Motor neuron (in vitro differentiated cells): Measurements from ENCODE around the gene TUBG1. TPM values are rescaled to one million over a fixed set of nuclear protein-coding genes. Genes with fewer than 3 reads are reported as not detected.

ENCODE experiments used
- ATAC-seq, 8 experiments: fragments of 200-7000 bp; cut with Tn5 transposase; replicated peaks in 6 of 8; 2 replicates each; pipeline ENCODE4 v1.8.0; 2021; ENCODE audit warnings: mild to moderate bottlenecking in 8 of 8, moderate library complexity in 8 of 8
- H3K27ac ChIP-seq, 2 donors: fragments of 250-450 bp; sonication (Bioruptor Pico); 2 replicates each; pipeline ENCODE4 v1.9.0; 2021; ENCODE audit warnings: antibody characterized with exemption in 2 of 2, mild to moderate bottlenecking in 2 of 2, moderate library complexity in 1 of 2
- H3K4me1 ChIP-seq, 2 donors: fragments of 250-450 bp; sonication (Bioruptor Pico); replicated peaks in 1 of 2; 2 replicates each; pipeline ENCODE4 v1.6.1; 2021; ENCODE audit warnings: antibody characterized with exemption in 2 of 2, mild to moderate bottlenecking in 2 of 2, moderate library complexity in 1 of 2
- H3K4me3 ChIP-seq, 5 donors: fragments of 250-450 bp; sonication (Bioruptor Pico); 2 replicates each; pipeline ENCODE4 v1.9.0; 2021; ENCODE audit warnings: antibody characterized with exemption in 5 of 5, mild to moderate bottlenecking in 5 of 5, moderate library complexity in 4 of 5
- WGBS, 10 experiments: fragments of 450-650 bp; shearing (Covaris generic); methylation state at CpG; one replicate each; pipeline ENCODE4 v1.0.0; 2022; 5-methylcytosine and 5-hydroxymethylcytosine counted together
- in situ Hi-C, 9 experiments: fragments of 400-800 bp; cut with MboI; loops; one replicate each; pipeline ENCODE4 v1.15.0; 2021; ENCODE audit warnings: low sequenced_read_pairs in 9 of 9, low pct_unique_long_range_greater_than_20kb in 2 of 9; ENCODE audit not compliant: unreplicated experiment in 9 of 9
- total RNA-seq, 8 experiments: library from RNA; unstranded; fragments of 300-600 nt; gene quantifications; 2 replicates each; pipeline versions ENCODE4 v1.2.3 to v1.2.4, GENCODE V29; 2022

The TUBG1 gene
- total RNA-seq: 10 to 100 TPM; 24.7 to 67.7 (median 39.3) TPM

DNA sequence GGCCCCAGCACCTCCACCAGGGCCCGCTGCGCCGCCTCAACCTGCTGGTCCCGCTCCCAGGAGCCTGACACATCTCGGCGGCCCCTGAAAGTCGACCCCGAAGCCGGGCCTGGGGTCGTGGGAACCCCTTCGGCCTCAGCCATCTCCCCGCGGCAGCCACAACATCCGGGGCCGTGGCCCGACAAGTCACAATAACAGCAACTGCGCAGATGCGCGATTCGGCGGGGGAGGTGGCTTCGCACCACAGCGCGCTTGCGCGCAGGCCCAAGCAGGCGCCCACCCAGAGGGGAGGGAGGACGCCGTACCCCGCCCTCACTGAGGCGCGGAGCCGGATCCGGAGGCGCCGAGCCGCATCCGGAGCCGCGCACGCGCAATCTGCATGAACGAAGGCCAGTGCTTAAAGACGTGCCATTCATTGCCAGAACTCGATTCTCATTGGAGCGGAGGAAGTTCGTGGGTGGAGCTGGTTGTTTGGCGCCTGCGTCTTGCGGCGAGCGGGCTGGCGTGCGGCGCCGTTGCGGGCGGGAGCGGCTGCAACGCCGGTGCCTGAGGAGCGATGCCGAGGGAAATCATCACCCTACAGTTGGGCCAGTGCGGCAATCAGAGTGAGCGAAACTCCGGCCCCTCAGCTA, at the start of gene TUBG1, which contains the start of gene RETREG3:
Gene TUBG1 (plus strand): TSS at position 502 of the 632 bp plus-strand sequence. CDS start 55 bp downstream, at position 557.
Gene RETREG3 (minus strand): TSS at position 193 of the 632 bp plus-strand sequence. CDS start 50 bp downstream, at position 143.
- peaks cover 3 to 12% of the 10 kb centered on the region in 2 donors for H3K4me1 ChIP-seq
- WGBS, 10 experiments: 0% methylated on average over 2 to 8 of the region's 66 CpGs; no CpG with 5 or more reads in 7 of the 10 experiments
- peak within 1 kb of the TSS; percentile 86 to 90 for H3K27ac ChIP-seq
- H3K4me3 ChIP-seq: peak within 1 kb of the TSS; percentile 64 to 90 (median 82)
- peak; percentile 83 to 94 (median 91) for ATAC-seq
- in situ Hi-C loops: no loop called here

DNA sequence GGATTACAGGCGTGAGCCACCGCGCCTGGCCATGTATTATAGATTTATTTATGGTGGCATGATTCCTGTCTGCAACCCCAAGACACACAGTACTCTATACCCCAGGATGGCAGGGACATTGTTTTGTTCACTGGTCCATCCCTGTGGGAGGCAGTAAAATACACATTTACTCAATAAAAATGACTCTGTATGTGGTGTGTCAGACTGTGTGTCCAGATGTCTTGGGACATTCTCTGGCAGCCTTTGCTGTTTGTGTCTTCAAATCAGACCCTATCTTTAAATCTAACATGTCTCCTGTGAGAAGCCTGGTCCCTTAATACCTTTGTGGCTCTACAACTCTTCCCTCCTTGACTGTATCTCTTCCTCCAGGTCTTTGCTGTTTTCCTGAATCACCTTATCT, 49.2 kb upstream of the TUBG1 start:
- Histone ChIP-seq H3K4me1 (peaks cover 8 to 11% of the 10 kb centered on the region in 2 donors), H3K4me3 (no peak overlapping the region), H3K27ac (no peak overlapping the region)
- WGBS, 10 experiments: 100% methylated on average over 1 of the region's 3 CpGs; no CpG with 5 or more reads in 9 of the 10 experiments
- in situ Hi-C loops: no loop called here
- no peak for ATAC-seq

DNA sequence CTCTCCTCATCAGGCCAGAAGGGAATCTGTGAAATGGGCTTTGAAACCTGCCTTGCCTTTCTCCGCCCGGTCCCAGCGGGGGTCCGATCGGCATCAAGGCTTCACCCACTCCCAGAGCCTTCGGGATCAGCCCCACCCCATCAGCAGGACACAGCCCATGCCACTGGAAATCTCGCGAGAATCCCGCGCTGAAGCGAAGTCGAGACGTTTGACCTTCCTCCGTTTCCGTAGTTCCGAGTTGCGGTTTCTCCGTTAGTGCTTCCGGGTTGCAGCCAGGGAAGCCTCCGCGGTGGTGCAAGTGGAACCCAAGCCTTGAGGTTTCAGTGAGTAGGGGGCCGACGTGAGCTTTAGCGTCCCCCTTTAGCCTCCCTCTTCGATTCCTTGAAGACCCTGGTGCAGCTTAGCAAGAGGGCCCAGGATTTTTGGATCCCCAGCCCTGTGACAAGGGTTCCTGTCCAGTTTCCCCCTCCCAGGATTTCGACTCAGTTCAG, 47.5 kb upstream of the TUBG1 start, which contains the start of gene COASY:
Gene COASY (plus strand): TSS at position 252 of the 491 bp plus-strand sequence. CDS start 475 bp downstream, outside the sequence.
- H3K4me1 ChIP-seq: peaks cover 10 to 12% of the 10 kb centered on the region in 2 donors
- H3K4me3 ChIP-seq: peak within 1 kb of the TSS; percentile 48 to 85 (median 55)
- peak; percentile 71 to 82 (median 76) for ATAC-seq
- WGBS, 10 experiments: 0 to 14% (median 0%) methylated on average over 1 to 18 of the region's 26 CpGs; no CpG with 5 or more reads in 4 of the 10 experiments
- peak within 1 kb of the TSS; percentile 79 to 95 for H3K27ac ChIP-seq
- in situ Hi-C loops: no loop called here

DNA sequence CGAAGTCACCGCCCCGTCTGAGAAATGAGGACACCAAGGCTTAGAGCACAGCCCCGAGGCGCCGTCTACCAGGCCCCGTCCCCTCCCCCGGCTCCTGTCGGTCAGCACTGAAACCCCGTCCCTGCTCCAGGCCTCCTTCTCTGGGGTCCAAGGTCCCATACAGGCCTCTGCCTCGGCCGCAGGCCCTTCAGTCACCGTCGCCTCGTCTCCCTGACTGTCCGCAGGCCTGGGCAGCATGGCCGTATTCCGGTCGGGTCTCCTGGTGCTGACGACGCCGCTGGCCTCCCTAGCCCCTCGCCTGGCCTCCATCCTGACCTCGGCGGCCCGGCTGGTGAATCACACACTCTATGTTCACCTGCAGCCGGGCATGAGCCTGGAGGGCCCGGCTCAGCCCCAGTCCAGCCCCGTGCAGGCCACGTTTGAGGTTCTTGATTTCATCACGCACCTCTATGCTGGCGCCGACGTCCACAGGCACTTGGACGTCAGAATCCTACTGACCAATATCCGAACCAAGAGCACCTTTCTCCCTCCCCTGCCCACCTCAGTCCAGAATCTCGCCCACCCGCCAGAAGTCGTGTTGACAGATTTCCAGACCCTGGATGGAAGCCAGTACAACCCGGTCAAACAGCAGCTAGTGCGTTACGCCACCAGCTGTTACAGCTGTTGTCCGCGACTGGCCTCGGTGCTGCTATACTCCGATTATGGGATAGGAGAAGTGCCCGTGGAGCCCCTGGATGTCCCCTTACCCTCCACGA, 46.9 kb upstream of the TUBG1 start:
- Histone ChIP-seq H3K4me3 (peak overlapping the region; percentile 48 to 85 (median 55)), H3K4me1 (peaks cover 10 to 12% of the 10 kb centered on the region in 2 donors), H3K27ac (peak overlapping the region; percentile 79 to 95)
- peak; percentile 1 to 70 (median 6) for ATAC-seq
- in situ Hi-C loops: no loop called here
- 0 to 52% (median 19%) methylated on average over 3 to 6 of the region's 48 CpGs; no CpG with 5 or more reads in 5 of the 10 experiments for WGBS, 10 experiments

DNA sequence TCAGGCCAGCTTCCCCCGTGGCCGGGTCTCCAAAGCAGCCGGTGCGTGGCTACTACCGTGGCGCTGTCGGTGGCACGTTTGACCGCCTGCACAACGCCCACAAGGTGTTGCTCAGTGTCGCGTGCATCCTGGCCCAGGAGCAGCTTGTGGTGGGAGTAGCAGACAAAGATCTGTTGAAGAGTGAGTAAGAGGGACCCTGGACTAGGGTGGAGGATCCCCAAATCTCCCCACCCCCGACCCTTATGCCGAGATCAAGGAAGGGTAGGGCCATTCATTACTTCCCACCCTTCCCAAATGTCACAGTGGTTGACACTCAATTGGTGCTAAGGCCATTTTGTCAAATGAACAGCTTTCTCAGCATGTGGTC, 46.4 kb upstream of the TUBG1 start:
- H3K4me1 ChIP-seq: peaks cover 16 to 17% of the 10 kb centered on the region in 2 donors
- WGBS, 10 experiments: 49 to 100% (median 74%) methylated on average over 2 to 11 of the region's 14 CpGs; no CpG with 5 or more reads in 6 of the 10 experiments
- in situ Hi-C loops: no loop called here
- peak overlapping the region in 1 of 2 donors; percentile 95 for H3K27ac ChIP-seq
- peak overlapping the region; percentile 48 to 85 (median 55) for H3K4me3 ChIP-seq
- ATAC-seq: no peak

DNA sequence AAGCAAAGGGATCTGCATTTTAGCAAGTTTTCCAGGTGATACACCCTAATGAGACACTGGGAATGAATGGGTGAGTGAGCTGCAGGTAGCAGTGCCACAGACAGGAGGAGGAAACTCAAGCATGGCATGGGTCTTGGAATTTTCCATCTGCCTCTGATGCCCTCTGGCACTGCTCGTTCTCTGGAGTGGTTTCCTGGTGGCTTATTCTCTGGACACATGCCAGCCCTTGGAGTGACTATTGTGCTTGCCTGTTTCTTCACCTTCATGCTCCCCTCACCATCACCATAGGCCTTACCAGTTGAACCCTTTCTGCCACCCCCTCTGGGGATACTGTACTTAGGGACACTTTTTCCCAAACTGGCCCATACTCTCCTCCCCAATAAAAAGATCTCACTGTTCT, 45.9 kb upstream of the TUBG1 start:
- ATAC-seq: no peak
- Histone ChIP-seq H3K4me1 (peaks cover 19 to 20% of the 10 kb centered on the region in 2 donors), H3K27ac (no peak overlapping the region), H3K4me3 (peak overlapping the region in 2 of 5 donors; percentile 55 to 80)
- in situ Hi-C loops: no loop called here
- WGBS, 10 experiments: 13 to 75% (median 38%) methylated on average over 1 of the region's 1 CpG; no CpG with 5 or more reads in 4 of the 10 experiments

DNA sequence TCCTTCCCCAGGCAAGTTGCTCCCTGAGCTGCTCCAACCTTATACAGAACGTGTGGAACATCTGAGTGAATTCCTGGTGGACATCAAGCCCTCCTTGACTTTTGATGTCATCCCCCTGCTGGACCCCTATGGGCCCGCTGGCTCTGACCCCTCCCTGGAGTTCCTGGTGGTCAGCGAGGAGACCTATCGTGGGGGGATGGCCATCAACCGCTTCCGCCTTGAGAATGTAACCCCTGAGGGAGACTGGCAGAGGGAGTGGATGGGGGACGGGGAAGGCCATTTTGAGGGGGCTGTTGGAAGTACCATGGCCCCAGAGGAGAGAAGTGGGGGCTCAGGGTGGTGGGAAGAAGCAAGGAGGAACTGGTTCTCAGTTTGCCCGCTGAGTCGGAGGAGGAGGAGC, 45.5 kb upstream of the TUBG1 start:
- 40 to 60% methylated on average over 1 of the region's 9 CpGs; no CpG with 5 or more reads in 8 of the 10 experiments for WGBS, 10 experiments
- peaks cover 19 to 20% of the 10 kb centered on the region in 2 donors for H3K4me1 ChIP-seq
- H3K4me3 ChIP-seq: no peak overlapping the region
- H3K27ac ChIP-seq: no peak overlapping the region
- in situ Hi-C loops: no loop called here
- ATAC-seq: no peak

DNA sequence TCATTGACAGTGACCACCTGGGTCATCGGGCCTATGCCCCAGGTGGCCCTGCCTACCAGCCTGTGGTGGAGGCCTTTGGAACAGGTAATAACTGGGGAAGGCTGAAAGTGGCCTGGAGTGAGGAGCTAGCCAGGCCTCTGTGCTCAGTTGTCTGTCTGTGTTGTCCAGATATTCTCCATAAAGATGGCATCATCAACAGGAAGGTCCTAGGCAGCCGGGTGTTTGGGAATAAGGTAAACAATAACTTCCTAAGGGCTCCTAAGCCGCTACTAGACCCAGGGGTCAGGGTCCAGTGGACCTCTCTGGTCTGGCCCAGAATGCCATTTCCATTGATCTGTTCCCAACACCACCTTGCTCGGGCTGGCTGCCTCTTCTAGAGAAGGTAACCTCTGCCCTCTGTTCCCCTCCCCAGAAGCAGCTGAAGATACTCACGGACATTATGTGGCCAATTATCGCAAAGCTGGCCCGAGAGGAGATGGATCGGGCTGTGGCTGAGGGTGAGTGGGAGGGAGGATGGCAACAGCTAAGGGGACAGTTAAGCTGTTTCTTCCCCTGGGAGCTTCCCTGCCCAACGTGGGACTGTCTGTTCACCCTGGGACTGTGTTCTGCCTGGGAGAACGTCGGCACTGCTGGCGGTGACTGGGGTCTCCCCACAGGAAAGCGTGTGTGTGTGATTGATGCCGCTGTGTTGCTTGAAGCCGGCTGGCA, 44.5 kb upstream of the TUBG1 start:
- no peak for ATAC-seq
- H3K4me3 ChIP-seq: no peak overlapping the region
- 83 to 100% (median 94%) methylated on average over 1 to 7 of the region's 15 CpGs; no CpG with 5 or more reads in 3 of the 10 experiments for WGBS, 10 experiments
- H3K4me1 ChIP-seq: peaks cover 19 to 20% of the 10 kb centered on the region in 2 donors
- H3K27ac ChIP-seq: no peak overlapping the region
- in situ Hi-C loops: no loop called here

DNA sequence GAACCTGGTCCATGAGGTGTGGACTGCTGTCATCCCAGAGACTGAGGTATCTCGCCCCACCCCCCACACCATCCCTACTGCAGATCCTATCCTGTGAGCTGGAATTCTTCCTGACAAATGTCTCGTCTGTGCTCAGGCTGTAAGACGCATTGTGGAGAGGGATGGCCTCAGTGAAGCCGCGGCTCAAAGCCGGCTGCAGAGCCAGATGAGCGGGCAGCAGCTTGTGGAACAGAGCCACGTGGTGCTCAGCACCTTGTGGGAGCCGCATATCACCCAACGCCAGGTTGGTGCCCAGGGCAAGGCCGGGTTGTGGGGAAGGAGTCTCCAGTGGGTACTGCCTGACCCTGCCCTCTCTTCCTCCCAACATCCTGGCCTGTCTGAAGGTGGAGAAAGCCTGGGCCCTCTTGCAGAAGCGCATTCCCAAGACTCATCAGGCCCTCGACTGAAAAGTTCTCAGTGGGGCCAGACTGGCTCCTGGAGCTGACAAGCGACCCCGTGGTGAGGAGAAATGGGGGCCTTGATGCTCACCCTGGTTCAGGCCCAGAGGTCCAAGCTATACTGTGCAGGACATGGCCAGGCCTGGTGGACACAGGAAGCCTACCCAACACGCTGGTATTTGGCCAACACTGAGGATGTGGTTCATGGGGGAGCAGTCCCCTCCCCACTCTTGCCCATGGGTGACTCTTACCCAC, 43.8 kb upstream of the TUBG1 start:
- Histone ChIP-seq H3K4me3 (no peak overlapping the region), H3K4me1 (peaks cover 19 to 20% of the 10 kb centered on the region in 2 donors), H3K27ac (peak overlapping the region in 1 of 2 donors; percentile 95)
- WGBS, 10 experiments: 80 to 100% (median 83%) methylated on average over 1 to 13 of the region's 16 CpGs; no CpG with 5 or more reads in 7 of the 10 experiments
- in situ Hi-C loops: no loop called here
- no peak for ATAC-seq

DNA sequence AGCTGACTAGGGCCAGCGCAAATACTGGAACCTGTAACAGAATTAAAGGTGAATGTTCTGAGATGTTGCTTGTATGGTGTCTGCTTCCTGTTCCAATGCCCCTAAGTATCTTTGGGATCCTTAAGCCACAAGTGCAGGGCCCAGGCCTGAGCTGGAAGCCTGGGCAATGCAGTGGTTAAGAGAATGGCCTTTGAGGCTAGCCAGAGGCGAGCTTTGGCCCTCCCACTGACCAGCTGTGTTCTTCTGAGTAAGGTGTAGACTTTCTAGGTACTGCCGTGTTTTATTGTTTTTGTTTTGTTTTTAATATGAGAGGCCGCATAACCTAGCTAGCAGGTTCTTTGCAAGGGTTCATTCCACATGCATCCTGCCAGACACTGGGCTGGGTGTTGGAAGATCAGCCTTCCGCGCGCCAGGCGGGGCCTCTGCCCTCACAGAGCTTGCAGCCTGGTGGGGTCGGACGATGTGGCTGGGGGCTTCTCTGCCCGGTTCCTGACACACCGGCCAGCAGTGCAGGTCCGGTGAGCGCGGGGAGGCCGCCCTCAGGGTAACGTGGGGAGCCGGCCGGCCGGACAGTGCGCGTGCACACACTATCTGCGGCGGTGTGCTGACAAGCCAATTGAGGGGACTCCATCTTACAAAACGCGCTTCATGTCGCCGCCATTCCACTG, 43.1 kb upstream of the TUBG1 start:
- H3K4me1 ChIP-seq: peaks cover 19 to 20% of the 10 kb centered on the region in 2 donors
- peak overlapping the region; percentile 61 to 98 (median 81) for H3K4me3 ChIP-seq
- in situ Hi-C loops: no loop called here
- ATAC-seq: no peak
- WGBS, 10 experiments: 47 to 100% (median 100%) methylated on average over 1 to 11 of the region's 28 CpGs; no CpG with 5 or more reads in 3 of the 10 experiments
- peak overlapping the region; percentile 91 to 95 for H3K27ac ChIP-seq

DNA sequence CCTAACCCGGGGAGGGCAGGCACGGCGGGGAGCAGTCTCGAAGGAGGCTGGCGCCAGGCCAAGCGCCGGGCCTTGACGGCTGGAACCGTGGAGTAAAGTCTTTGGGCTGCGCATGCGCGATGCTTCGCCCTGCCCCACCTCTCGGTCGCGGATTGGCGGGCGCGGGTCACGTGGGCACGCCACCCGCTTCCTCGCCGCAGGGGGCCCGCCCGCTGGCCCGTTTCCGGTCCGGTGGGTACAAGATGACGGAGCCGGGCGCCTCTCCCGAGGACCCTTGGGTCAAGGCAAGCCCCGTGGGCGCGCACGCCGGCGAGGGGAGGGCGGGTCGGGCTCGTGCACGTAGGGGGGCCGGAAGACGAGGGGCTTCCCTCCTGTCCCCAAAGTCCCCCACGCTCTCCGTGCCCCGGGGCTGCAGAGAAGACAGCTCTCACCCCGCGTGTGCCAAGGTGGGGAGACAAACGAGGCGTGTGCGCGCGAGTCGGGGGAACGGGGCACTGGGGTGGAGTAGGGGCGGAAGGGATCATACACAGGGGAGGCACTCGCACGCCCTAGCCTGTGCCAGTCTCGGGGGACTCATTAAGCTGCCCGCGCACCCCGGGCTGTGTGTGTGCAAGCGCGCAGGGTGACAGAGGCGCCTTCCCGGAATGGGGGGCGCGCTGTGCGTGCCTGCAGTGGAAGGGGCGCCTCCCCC, 42.5 kb upstream of the TUBG1 start, which contains the start of gene MLX:
Gene MLX (plus strand): TSS at position 218 of the 691 bp plus-strand sequence. CDS start 25 bp downstream, at position 243.
- in situ Hi-C loops: no loop called here
- peak; percentile 56 to 84 (median 79) for ATAC-seq
- Histone ChIP-seq H3K4me1 (peaks cover 19 to 20% of the 10 kb centered on the region in 2 donors), H3K27ac (peak within 1 kb of the TSS; percentile 91 to 95), H3K4me3 (peak within 1 kb of the TSS; percentile 61 to 98 (median 81))
- whole genome bisulfite sequencing, 10 experiments: 0% methylated on average over 3 of the region's 72 CpGs; no CpG with 5 or more reads in 9 of the 10 experiments
